ENCODE results near the gene IPO8.

IPO8 gene

DNA sequence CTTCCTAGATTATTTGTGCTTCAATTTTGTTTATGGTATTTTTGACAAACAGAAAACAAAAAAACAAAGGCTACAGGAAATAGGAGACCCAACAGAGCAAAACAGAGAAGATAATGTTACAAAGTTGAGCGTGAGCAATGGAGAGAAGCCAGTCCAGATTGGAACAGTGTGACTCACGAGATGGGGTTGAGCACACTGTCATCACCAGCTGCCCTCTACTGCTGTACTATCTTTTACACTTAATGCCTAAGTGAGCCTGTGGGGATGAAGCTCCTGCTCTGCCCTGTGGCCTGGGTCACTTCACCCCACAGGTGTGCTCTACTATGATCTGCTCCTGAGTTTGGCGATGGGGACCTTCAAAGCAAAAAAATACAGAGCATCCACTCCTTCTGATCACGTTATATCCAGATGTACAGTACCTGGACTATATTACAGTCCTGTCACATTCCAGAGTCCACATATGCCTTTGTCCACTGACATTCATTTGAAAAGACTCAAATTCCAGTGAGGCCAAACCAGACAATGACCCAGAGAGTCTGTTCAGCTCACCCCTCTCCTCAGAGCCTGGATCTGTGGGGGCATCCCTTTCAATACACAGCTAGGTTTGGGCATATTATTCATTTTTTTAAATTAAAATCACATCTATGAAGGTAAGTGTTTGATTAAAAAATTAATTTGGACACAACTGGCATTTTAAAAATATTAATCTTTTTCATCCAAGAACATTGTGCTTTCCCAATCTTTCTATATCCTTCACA is 4.4 kb downstream of the IPO8 start:
- no peak overlapping the region for H3K27ac ChIP-seq (ENCODE audit: insufficient read depth, low read length, poor library complexity, severe bottlenecking)
- no peak for DNase-seq
- H3K4me3 ChIP-seq (ENCODE audit: insufficient read depth, low read depth, low read length, poor library complexity, severe bottlenecking), result no peak overlapping the region
- H3K4me1 ChIP-seq (ENCODE audit: control insufficient read depth, insufficient read depth, low read length, poor library complexity, severe bottlenecking), result peaks cover 9% of the 10 kb centered on the region
- H3K27me3 ChIP-seq (replicated peaks; ENCODE audit: control insufficient read depth, insufficient read depth, low read length, poor library complexity, severe bottlenecking), result no peaks in the 10 kb centered on the region
- H3K36me3 ChIP-seq (ENCODE audit: control insufficient read depth, insufficient read depth, low read length), result peaks cover 3% of the 10 kb centered on the region
- H3K9me3 ChIP-seq (ENCODE audit: control insufficient read depth, low read length), result no peaks in the 10 kb centered on the region

- H3K9me3 ChIP-seq (ENCODE audit: control insufficient read depth, low read length), result no peaks in the 10 kb centered on the region
- no peaks in the 10 kb centered on the region for H3K4me1 ChIP-seq (ENCODE audit: control insufficient read depth, insufficient read depth, low read length, poor library complexity, severe bottlenecking)
- no peak for DNase-seq
- no peak overlapping the region for H3K4me3 ChIP-seq (ENCODE audit: insufficient read depth, low read depth, low read length, poor library complexity, severe bottlenecking)
- no peak overlapping the region for H3K27ac ChIP-seq (ENCODE audit: insufficient read depth, low read length, poor library complexity, severe bottlenecking)
- peaks cover 15% of the 10 kb centered on the region for H3K36me3 ChIP-seq (ENCODE audit: control insufficient read depth, insufficient read depth, low read length)
- H3K27me3 ChIP-seq (replicated peaks; ENCODE audit: control insufficient read depth, insufficient read depth, low read length, poor library complexity, severe bottlenecking), result no peaks in the 10 kb centered on the region
Observed at GRCh38 chr12:30687265-30687986, 8.2 kb downstream of the IPO8 start.

GRCh38 chr12:30679241-30679640 is 16.4 kb downstream of the IPO8 start:
- H3K9me3 ChIP-seq (ENCODE audit: control insufficient read depth, low read length), result no peaks in the 10 kb centered on the region
- no peak overlapping the region for H3K4me3 ChIP-seq (ENCODE audit: insufficient read depth, low read depth, low read length, poor library complexity, severe bottlenecking)
- no peaks in the 10 kb centered on the region for H3K4me1 ChIP-seq (ENCODE audit: control insufficient read depth, insufficient read depth, low read length, poor library complexity, severe bottlenecking)
- peaks cover 15% of the 10 kb centered on the region for H3K36me3 ChIP-seq (ENCODE audit: control insufficient read depth, insufficient read depth, low read length)
- DNase-seq, result no peak
- H3K27me3 ChIP-seq (replicated peaks; ENCODE audit: control insufficient read depth, insufficient read depth, low read length, poor library complexity, severe bottlenecking), result no peaks in the 10 kb centered on the region
- no peak overlapping the region for H3K27ac ChIP-seq (ENCODE audit: insufficient read depth, low read length, poor library complexity, severe bottlenecking)

DNA sequence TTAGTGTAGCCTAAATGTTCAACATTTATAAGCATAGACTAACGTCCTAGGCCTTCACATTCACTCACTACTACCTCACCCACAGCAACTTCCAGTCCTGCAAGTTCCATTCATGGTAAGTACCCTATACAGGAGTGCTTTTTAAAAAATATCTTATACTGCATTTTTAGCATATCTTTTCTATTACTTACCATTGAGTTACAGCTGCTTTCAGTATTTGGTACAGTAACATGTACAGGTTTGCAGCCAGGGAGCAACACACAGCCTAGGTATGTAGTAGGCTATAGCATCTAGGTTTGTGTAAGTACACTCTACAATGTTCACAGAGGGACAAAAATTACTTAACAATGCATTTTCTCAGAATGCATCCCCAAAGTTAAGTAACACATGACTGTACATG is 17.4 kb downstream of the IPO8 start:
- Histone ChIP-seq H3K4me1 (ENCODE audit: control insufficient read depth, insufficient read depth, low read length, poor library complexity, severe bottlenecking) (no peaks in the 10 kb centered on the region), H3K4me3 (ENCODE audit: insufficient read depth, low read depth, low read length, poor library complexity, severe bottlenecking) (no peak overlapping the region), H3K9me3 (ENCODE audit: control insufficient read depth, low read length) (no peaks in the 10 kb centered on the region), H3K36me3 (ENCODE audit: control insufficient read depth, insufficient read depth, low read length) (peaks cover 19% of the 10 kb centered on the region), H3K27me3 (replicated peaks; ENCODE audit: control insufficient read depth, insufficient read depth, low read length, poor library complexity, severe bottlenecking) (no peaks in the 10 kb centered on the region), H3K27ac (ENCODE audit: insufficient read depth, low read length, poor library complexity, severe bottlenecking) (no peak overlapping the region)
- DNase-seq, result no peak

GRCh38 chr12:30661210-30661609 is 34.5 kb downstream of the IPO8 start:
- Histone ChIP-seq H3K36me3 (ENCODE audit: control insufficient read depth, insufficient read depth, low read length) (peaks cover 26% of the 10 kb centered on the region), H3K4me3 (ENCODE audit: insufficient read depth, low read depth, low read length, poor library complexity, severe bottlenecking) (no peak overlapping the region), H3K9me3 (ENCODE audit: control insufficient read depth, low read length) (no peaks in the 10 kb centered on the region), H3K27me3 (replicated peaks; ENCODE audit: control insufficient read depth, insufficient read depth, low read length, poor library complexity, severe bottlenecking) (no peaks in the 10 kb centered on the region), H3K27ac (ENCODE audit: insufficient read depth, low read length, poor library complexity, severe bottlenecking) (no peak overlapping the region), H3K4me1 (ENCODE audit: control insufficient read depth, insufficient read depth, low read length, poor library complexity, severe bottlenecking) (no peaks in the 10 kb centered on the region)
- DNase-seq, result no peak

- peaks cover 4% of the 10 kb centered on the region for H3K36me3 ChIP-seq (ENCODE audit: control insufficient read depth, insufficient read depth, low read length)
- no peak for DNase-seq
- no peak overlapping the region for H3K4me3 ChIP-seq (ENCODE audit: insufficient read depth, low read depth, low read length, poor library complexity, severe bottlenecking)
Observed at GRCh38 chr12:30652034-30652696, 43.5 kb downstream of the IPO8 start.

GRCh38 chr12:30646821-30647220 is 48.8 kb downstream of the IPO8 start:
- DNase-seq, result no peak

More at GRCh38 chr12:30652034-30652696, 43.5 kb downstream of the IPO8 start:
- no peaks in the 10 kb centered on the region for H3K27me3 ChIP-seq (replicated peaks; ENCODE audit: control insufficient read depth, insufficient read depth, low read length, poor library complexity, severe bottlenecking)
- H3K27ac ChIP-seq (ENCODE audit: insufficient read depth, low read length, poor library complexity, severe bottlenecking), result no peak overlapping the region
- no peaks in the 10 kb centered on the region for H3K4me1 ChIP-seq (ENCODE audit: control insufficient read depth, insufficient read depth, low read length, poor library complexity, severe bottlenecking)
- no peaks in the 10 kb centered on the region for H3K9me3 ChIP-seq (ENCODE audit: control insufficient read depth, low read length)

GRCh38 chr12:30643366-30643765 is 52.3 kb downstream of the IPO8 start:
- no peak for DNase-seq
- peaks cover 16% of the 10 kb centered on the region for H3K36me3 ChIP-seq (ENCODE audit: control insufficient read depth, insufficient read depth, low read length)

More at GRCh38 chr12:30646821-30647220, 48.8 kb downstream of the IPO8 start:
- H3K4me1 ChIP-seq (ENCODE audit: control insufficient read depth, insufficient read depth, low read length, poor library complexity, severe bottlenecking), result no peaks in the 10 kb centered on the region
- peaks cover 4% of the 10 kb centered on the region for H3K36me3 ChIP-seq (ENCODE audit: control insufficient read depth, insufficient read depth, low read length)
- H3K9me3 ChIP-seq (ENCODE audit: control insufficient read depth, low read length), result no peaks in the 10 kb centered on the region
- H3K27me3 ChIP-seq (replicated peaks; ENCODE audit: control insufficient read depth, insufficient read depth, low read length, poor library complexity, severe bottlenecking), result no peaks in the 10 kb centered on the region
- no peak overlapping the region for H3K4me3 ChIP-seq (ENCODE audit: insufficient read depth, low read depth, low read length, poor library complexity, severe bottlenecking)
- no peak overlapping the region for H3K27ac ChIP-seq (ENCODE audit: insufficient read depth, low read length, poor library complexity, severe bottlenecking)

GRCh38 chr12:30640392-30640791 is 55.3 kb downstream of the IPO8 start:
- Histone ChIP-seq H3K27me3 (replicated peaks; ENCODE audit: control insufficient read depth, insufficient read depth, low read length, poor library complexity, severe bottlenecking) (no peaks in the 10 kb centered on the region), H3K36me3 (ENCODE audit: control insufficient read depth, insufficient read depth, low read length) (peaks cover 19% of the 10 kb centered on the region), H3K4me3 (ENCODE audit: insufficient read depth, low read depth, low read length, poor library complexity, severe bottlenecking) (no peak overlapping the region), H3K9me3 (ENCODE audit: control insufficient read depth, low read length) (no peaks in the 10 kb centered on the region), H3K27ac (ENCODE audit: insufficient read depth, low read length, poor library complexity, severe bottlenecking) (no peak overlapping the region), H3K4me1 (ENCODE audit: control insufficient read depth, insufficient read depth, low read length, poor library complexity, severe bottlenecking) (no peaks in the 10 kb centered on the region)
- no peak for DNase-seq

More at GRCh38 chr12:30643366-30643765, 52.3 kb downstream of the IPO8 start:
- Histone ChIP-seq H3K4me1 (ENCODE audit: control insufficient read depth, insufficient read depth, low read length, poor library complexity, severe bottlenecking) (no peaks in the 10 kb centered on the region), H3K4me3 (ENCODE audit: insufficient read depth, low read depth, low read length, poor library complexity, severe bottlenecking) (no peak overlapping the region), H3K9me3 (ENCODE audit: control insufficient read depth, low read length) (no peaks in the 10 kb centered on the region), H3K27me3 (replicated peaks; ENCODE audit: control insufficient read depth, insufficient read depth, low read length, poor library complexity, severe bottlenecking) (no peaks in the 10 kb centered on the region), H3K27ac (ENCODE audit: insufficient read depth, low read length, poor library complexity, severe bottlenecking) (no peak overlapping the region)

GRCh38 chr12:30635385-30635784 is 60.3 kb downstream of the IPO8 start:
- H3K27me3 ChIP-seq (replicated peaks; ENCODE audit: control insufficient read depth, insufficient read depth, low read length, poor library complexity, severe bottlenecking), result no peaks in the 10 kb centered on the region
- H3K4me1 ChIP-seq (ENCODE audit: control insufficient read depth, insufficient read depth, low read length, poor library complexity, severe bottlenecking), result no peaks in the 10 kb centered on the region
- H3K4me3 ChIP-seq (ENCODE audit: insufficient read depth, low read depth, low read length, poor library complexity, severe bottlenecking), result no peak overlapping the region
- H3K9me3 ChIP-seq (ENCODE audit: control insufficient read depth, low read length), result no peaks in the 10 kb centered on the region
- no peak overlapping the region for H3K27ac ChIP-seq (ENCODE audit: insufficient read depth, low read length, poor library complexity, severe bottlenecking)
- peaks cover 56% of the 10 kb centered on the region for H3K36me3 ChIP-seq (ENCODE audit: control insufficient read depth, insufficient read depth, low read length)
- no peak for DNase-seq
